C4-2B (cell line): Measurements from ENCODE around the gene SLC35G1.

Source experiments
- H3K27ac ChIP-seq: fragments of 450-650 bp; 2 replicates; pipeline ENCODE4 v1.5.1; 2017
- ZFX ChIP-seq: fragments of 450-650 bp; IDR thresholded peaks from 2 replicates; pipeline ENCODE4 v1.6.1; 2017
- TF ChIP-seq, protein P1 (sequence below): fragments of 450-650 bp; conservative IDR thresholded peaks from 2 replicates; pipeline ENCODE4 v1.5.1; 2017; ENCODE audit warnings: mild to moderate bottlenecking

Gene SLC35G1

DNA sequence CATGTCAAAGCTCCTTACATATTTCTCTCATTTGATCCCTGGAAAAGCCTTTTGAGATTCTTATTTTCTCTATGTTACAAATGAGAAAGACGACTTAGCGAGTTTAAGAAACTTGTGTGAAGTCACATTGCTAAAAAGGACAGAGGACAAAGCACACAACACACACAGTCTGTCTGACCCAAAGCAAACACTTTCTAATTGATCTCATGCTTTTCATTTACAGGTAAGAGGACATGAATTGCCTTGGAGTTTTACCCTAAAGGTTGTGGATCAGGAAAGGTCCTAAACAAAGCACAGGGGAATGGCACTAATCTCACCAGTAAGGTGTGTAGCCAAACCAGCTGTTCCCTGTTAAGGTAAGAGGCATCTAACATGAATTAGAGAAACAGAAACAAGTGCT is 18.7 kb downstream of the SLC35G1 start:
- no peak overlapping the region for H3K27ac ChIP-seq
- no peak for TF ChIP-seq ZFX
- TF ChIP-seq, protein P1, sequence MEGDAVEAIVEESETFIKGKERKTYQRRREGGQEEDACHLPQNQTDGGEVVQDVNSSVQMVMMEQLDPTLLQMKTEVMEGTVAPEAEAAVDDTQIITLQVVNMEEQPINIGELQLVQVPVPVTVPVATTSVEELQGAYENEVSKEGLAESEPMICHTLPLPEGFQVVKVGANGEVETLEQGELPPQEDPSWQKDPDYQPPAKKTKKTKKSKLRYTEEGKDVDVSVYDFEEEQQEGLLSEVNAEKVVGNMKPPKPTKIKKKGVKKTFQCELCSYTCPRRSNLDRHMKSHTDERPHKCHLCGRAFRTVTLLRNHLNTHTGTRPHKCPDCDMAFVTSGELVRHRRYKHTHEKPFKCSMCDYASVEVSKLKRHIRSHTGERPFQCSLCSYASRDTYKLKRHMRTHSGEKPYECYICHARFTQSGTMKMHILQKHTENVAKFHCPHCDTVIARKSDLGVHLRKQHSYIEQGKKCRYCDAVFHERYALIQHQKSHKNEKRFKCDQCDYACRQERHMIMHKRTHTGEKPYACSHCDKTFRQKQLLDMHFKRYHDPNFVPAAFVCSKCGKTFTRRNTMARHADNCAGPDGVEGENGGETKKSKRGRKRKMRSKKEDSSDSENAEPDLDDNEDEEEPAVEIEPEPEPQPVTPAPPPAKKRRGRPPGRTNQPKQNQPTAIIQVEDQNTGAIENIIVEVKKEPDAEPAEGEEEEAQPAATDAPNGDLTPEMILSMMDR: no peak

DNA sequence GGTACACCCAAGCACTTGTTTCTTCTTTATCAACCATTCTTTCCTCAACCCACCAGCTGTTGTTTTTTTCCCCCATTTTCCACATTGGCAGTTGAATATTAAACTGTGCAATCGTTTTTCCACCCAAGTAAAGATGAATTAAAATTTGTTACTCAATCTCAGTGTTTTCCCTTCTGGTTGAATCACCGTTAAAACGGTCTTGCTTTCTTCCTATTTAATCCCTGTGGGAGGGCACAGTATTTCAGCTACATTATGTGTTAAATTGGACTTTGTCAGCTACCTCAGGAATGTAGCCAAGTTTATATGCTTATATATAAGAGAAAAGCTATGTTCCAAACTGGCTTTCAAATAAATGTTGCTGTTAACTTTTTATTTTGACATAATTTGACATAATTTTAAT is 19.9 kb downstream of the SLC35G1 start:
- no peak overlapping the region for H3K27ac ChIP-seq
- TF ChIP-seq, protein P1: no peak
- no peak for TF ChIP-seq ZFX

DNA sequence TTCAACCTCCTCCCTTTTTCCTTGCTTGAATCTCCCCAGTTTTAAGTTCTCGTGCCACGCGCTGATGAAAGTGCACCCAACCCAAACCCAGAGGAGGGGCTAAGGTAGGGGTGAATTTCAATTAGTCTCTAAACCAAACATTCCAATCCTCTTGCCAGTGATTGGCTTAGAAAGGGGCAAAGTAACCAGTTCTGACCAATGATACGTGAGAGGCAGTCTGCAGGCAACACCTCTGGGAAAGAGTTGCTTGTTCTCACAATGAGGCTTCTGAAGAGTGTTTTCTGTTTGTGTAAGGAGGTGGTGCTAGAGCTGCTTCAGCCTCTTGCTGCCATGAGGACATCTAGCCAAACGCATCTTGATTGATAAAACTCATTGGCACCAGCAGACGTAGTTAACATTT is 21.8 kb downstream of the SLC35G1 start:
- TF ChIP-seq ZFX: no peak
- TF ChIP-seq, protein P1: no peak
- no peak overlapping the region for H3K27ac ChIP-seq

DNA sequence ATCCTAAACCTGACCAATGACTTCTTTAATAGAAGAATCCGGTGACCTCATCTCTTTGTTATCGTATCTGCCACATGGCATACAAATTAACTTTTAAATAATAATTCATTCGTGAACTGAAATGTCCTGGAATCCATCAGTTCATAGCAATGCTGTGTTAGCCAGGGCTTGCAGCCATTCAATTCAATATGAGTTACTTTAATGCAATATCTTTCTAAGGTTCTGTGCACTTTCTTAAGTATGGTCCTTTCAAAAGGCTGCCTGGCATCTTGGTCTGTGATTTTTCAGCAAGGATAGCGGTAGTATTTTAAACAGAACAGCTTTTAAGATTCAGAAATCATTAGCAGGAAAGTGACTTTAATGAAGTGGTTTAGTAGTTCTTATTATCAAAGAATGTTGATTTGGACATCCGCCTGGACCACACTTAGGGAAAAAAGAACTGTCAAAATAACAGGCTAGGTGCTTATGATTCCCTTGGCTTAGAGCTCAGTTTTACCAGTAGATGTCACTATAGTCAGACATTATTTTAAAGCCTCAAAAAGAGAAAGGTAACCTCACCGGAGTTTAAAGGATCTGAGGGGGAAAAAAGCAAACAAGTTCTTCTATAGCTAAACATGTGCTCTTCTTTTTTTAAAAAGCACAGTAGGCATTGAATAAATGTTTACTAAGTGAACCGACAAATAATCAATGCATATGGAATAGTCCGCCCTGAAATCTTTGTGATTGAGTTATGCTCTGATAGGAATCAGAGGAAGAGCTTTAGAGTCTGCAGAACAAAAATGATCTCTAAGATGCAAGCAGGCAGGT is 22.7 kb downstream of the SLC35G1 start:
- TF ChIP-seq, protein P1: peak; percentile 60
- no peak for TF ChIP-seq ZFX
- H3K27ac ChIP-seq: no peak overlapping the region

DNA sequence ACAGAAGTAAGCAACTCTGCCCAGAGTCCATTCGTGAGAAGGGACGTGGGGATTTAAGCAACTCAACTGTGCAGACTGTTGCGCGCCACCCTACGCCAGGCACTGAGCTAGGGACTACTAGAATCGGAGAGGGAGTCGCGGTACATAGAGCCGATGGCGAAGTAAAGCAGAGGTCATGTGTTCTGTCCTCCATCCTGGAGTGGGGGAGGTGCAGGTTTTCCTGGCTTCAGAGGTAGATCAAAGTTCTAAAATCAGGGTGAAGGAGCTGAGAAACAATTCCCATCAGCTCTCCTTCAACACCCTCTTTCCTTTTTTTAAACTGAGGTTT is 23.2 kb downstream of the SLC35G1 start:
- TF ChIP-seq, protein P1: no peak
- TF ChIP-seq ZFX: no peak
- no peak overlapping the region for H3K27ac ChIP-seq

DNA sequence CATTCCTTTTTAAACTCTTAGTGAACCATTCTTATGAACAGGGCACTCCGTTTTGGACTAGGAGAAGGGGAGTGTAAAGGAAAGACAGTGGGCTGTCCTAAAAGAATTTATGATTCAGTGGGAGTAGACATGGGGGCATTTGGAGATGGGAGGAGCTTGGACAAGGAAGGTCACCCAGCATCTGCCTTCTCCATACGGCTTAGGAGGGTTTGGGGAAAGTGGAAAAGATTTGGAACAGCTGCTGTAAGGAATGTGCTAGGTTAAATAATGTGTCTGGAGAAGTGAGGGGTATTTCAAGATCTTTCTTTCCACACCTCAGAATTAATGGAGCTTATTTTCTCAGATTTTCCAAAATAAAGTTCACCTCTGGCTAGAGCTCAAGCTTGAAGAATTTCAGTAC is 24.0 kb downstream of the SLC35G1 start:
- TF ChIP-seq, protein P1: no peak
- TF ChIP-seq ZFX: no peak
- no peak overlapping the region for H3K27ac ChIP-seq

DNA sequence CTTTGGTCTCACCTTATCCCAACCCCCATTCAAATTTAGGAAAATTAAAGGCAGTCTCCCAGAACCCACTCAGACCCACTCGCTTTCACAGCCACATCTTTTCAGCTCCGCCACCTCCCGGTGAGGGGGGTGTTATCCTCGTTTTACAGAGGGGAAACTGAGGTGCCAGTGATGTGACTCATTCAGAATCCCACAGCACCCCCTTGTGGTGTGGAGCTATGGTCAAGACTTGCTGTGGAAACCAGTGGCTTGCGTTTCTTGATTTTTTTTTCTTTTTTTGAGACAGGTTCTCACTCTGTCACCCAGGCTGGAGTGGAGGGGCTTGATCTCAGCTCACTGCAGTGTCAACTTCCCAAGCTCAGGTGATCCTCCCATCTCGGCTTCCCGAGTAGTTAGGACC is 27.6 kb downstream of the SLC35G1 start:
- no peak overlapping the region for H3K27ac ChIP-seq
- TF ChIP-seq ZFX: no peak
- TF ChIP-seq, protein P1: peak; percentile 56
